HepG2 (cell line): ENCODE measurements around the gene NUBP2. TPM values are rescaled to one million over a fixed set of nuclear protein-coding genes. Genes with fewer than 3 reads are reported as not detected.
A peak's percentile ranks its signal among the peaks of the same experiment; 100 is the strongest.

Experiments
- ARNTL ChIP-seq: sonication (generic); formaldehyde crosslinking; IDR thresholded peaks from 2 replicates; pipeline ENCODE4 v1.4.0; 2020; ENCODE audit warnings: mild to moderate bottlenecking, missing genetic modification reagents
- EP300 ChIP-seq, 3 experiments: sonication (generic) in 1 of 3; formaldehyde crosslinking in 1 of 3; IDR thresholded peaks; 2 replicates each; pipeline versions ENCODE4 v1.5.1 to v1.6.1; 2011 to 2020; ENCODE audit warnings: low read depth in 2 of 3, low read length in 2 of 3, borderline replicate concordance in 1 of 3, improper control_type of control experiment in 1 of 3, mild to moderate bottlenecking in 1 of 3, missing genetic modification reagents in 1 of 3, moderate library complexity in 1 of 3
- ERF ChIP-seq: IDR thresholded peaks from 2 replicates; pipeline ENCODE4 v1.6.1; 2018; ENCODE audit warnings: missing biosample characterization, missing genetic modification reagents
- HNF4A ChIP-seq: sonication (generic); formaldehyde crosslinking; IDR thresholded peaks from 2 replicates; pipeline ENCODE4 v1.4.0; 2020; ENCODE audit warnings: missing genetic modification reagents
- MAZ ChIP-seq, 2 experiments: sonication (generic) in 1 of 2; formaldehyde crosslinking in 1 of 2; IDR thresholded peaks; 2 replicates each; pipeline versions ENCODE4 v1.5.0 to v1.6.1; 2012 to 2020; ENCODE audit warnings: low read depth in 2 of 2, mild to moderate bottlenecking in 2 of 2, borderline replicate concordance in 1 of 2, improper control_type of control experiment in 1 of 2, low read length in 1 of 2, missing genetic modification reagents in 1 of 2, moderate library complexity in 1 of 2
- NFAT5 ChIP-seq: sonication (generic); formaldehyde crosslinking; IDR thresholded peaks from 2 replicates; pipeline ENCODE4 v1.4.0; 2020; ENCODE audit warnings: missing genetic modification reagents
- NFKB2 ChIP-seq: sonication (generic); formaldehyde crosslinking; IDR thresholded peaks from 2 replicates; pipeline ENCODE4 v1.4.0; 2020; ENCODE audit warnings: missing genetic modification reagents, borderline replicate concordance
- PRPF4 ChIP-seq: fragments of 200-400 bp; formaldehyde crosslinking; IDR thresholded peaks from 2 replicates; pipeline ENCODE4 v1.6.1; 2016; ENCODE audit warnings: low read length, low read depth; ENCODE audit not compliant: poor library complexity, severe bottlenecking
- REPIN1 ChIP-seq: sonication (generic); formaldehyde crosslinking; IDR thresholded peaks from 2 replicates; pipeline ENCODE4 v1.8.0; 2022; ENCODE audit warnings: missing genetic modification reagents, low read depth, mild to moderate bottlenecking, borderline replicate concordance
- ZBTB42 ChIP-seq: sonication (generic); formaldehyde crosslinking; IDR thresholded peaks from 2 replicates; pipeline ENCODE4 v1.5.0; 2020; ENCODE audit warnings: mild to moderate bottlenecking, missing genetic modification reagents
- ZBTB46 ChIP-seq: sonication (generic); formaldehyde crosslinking; IDR thresholded peaks from 2 replicates; pipeline ENCODE4 v1.4.0; 2020; ENCODE audit warnings: mild to moderate bottlenecking, missing genetic modification reagents, borderline replicate concordance
- ZNF264 ChIP-seq: sonication (generic); formaldehyde crosslinking; IDR thresholded peaks from 2 replicates; pipeline ENCODE4 v1.4.0; 2020; ENCODE audit warnings: missing genetic modification reagents
- ZNF33B ChIP-seq: sonication (generic); formaldehyde crosslinking; IDR thresholded peaks from 2 replicates; pipeline ENCODE4 v1.5.1; 2020; ENCODE audit warnings: mild to moderate bottlenecking, missing genetic modification reagents
- ZNF598 ChIP-seq: sonication (generic); formaldehyde crosslinking; IDR thresholded peaks from 2 replicates; pipeline ENCODE4 v1.5.1; 2020; ENCODE audit warnings: mild to moderate bottlenecking, missing genetic modification reagents, borderline replicate concordance
- ZNF605 ChIP-seq: sonication (generic); formaldehyde crosslinking; IDR thresholded peaks from 2 replicates; pipeline ENCODE4 v1.8.0; 2022; ENCODE audit warnings: mild to moderate bottlenecking, missing genetic modification reagents
- ZNF614 ChIP-seq: IDR thresholded peaks from 2 replicates; pipeline ENCODE4 v1.6.1; 2018; ENCODE audit warnings: missing biosample characterization, missing genetic modification reagents, inconsistent platforms, borderline replicate concordance
- polyA plus RNA-seq, 8 experiments: library from polyadenylated mRNA; depleted of rRNA in 3 of 8; stranded (reverse) in 7 of 8; unstranded in 1 of 8; fragments of >200 nt; fragmentation: Illumina TruSeq in 4 of 8; extraction: Trizol in 4 of 8; gene quantifications; 2 replicates each; pipeline versions ENCODE4 v1.2.1 to v1.2.3, GENCODE V29; 2011 to 2016; ENCODE audit warnings: low read depth in 4 of 8, missing spikeins in 1 of 8, mixed read lengths in 1 of 8; ENCODE audit not compliant: insufficient read depth in 1 of 8
- total RNA-seq, 5 experiments: library from RNA; depleted of rRNA; stranded (reverse); fragments of >200 nt; fragmentation: Illumina TruSeq; extraction: Trizol; gene quantifications; 2 replicates each; pipeline ENCODE4 v1.2.3, GENCODE V29; 2016; ENCODE audit warnings: low read depth in 1 of 5
- TF ChIP-seq, protein P1 (sequence below): sonication (generic); formaldehyde crosslinking; IDR thresholded peaks from 2 replicates; pipeline ENCODE4 v1.5.1; 2020; ENCODE audit warnings: mild to moderate bottlenecking, missing genetic modification reagents, borderline replicate concordance
- TF ChIP-seq, protein P2 (sequence below): IDR thresholded peaks from 2 replicates; pipeline ENCODE4 v1.6.1; 2016; ENCODE audit warnings: missing genetic modification reagents, missing compliant biosample characterization

The NUBP2 gene
- total and polyA plus RNA-seq, 2 of the 13 experiments (the other 11 are each of a cell fraction or from before 2014, with no cell fraction given): 25.7 to 61.5 TPM

DNA sequence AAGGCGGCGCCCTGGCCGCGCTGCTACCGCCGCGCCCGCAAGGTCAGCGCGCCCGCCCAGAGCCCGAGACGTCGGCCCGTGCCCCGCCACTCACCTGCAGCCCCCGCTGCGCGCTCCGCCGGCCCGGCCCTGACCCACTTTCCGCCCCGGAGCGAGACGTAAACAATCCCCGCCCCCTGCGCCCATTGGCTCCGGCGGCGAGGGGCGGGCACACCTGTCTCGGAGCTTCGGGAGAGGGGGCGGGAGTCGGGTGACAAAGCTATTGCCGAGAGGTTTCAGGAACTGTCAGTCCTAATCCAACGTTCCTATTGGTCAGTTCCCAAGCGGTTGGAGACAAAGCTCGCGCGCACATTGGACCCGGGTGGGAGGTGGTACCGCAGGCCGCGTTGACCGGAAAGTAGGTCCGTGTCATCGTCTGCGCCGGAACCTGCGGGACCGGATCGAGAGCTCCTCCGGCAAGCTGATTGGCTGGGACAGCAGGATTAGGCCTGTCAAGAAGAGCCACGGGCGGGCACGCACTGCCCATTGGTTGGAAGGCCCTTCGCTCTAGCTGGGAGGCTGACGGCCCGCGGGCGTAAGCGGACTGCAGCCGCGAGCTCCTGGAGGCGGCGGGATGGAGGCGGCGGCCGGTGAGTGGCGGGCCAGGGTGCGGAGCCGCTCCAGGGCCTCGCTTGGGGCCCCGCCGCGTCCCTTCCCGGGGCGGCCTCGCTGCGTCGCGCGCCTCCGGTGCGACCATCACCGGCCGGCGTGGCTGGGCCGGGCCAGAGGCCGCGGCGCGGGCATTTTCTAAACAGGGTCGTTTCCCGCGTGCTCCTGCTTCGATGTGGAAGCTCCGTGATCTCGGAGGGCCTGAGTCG lies at the start of gene NUBP2, which contains the start of gene SPSB3 (continued):
- TF ChIP-seq PRPF4 (no peak), EP300 (IDR thresholded peaks at IDR 0.05; ENCODE audit: low read depth in 2 of 2, low read length in 2 of 2) (no peak), EP300 (CRISPR knock-in tag; IDR thresholded peaks at IDR 0.05; ENCODE audit: borderline replicate concordance) (no peak), NFAT5 (no peak), ZBTB46 (CRISPR knock-in tag) (no peak), ZNF605 (CRISPR knock-in tag) (no peak), ZNF598 (CRISPR knock-in tag) (no peak), ZNF33B (CRISPR knock-in tag) (no peak), HNF4A (CRISPR knock-in tag) (no peak), ZNF614 (CRISPR knock-in tag) (peak; percentile 60; the same call in 1 of the 2 replicates), REPIN1 (peak; percentile 48; the same call in 1 of the 2 replicates), NFKB2 (no peak; the same call in 1 of the 2 replicates), ZBTB42 (CRISPR knock-in tag) (no peak), MAZ (IDR thresholded peaks at IDR 0.05; ENCODE audit: borderline replicate concordance, low read depth, low read length) (peak; percentile 74; the same call in 1 of the 2 replicates), MAZ (CRISPR knock-in tag; IDR thresholded peaks at IDR 0.05; ENCODE audit: low read depth) (peak; percentile 80), ZNF264 (no peak), ARNTL (CRISPR knock-in tag) (no peak), ERF (CRISPR knock-in tag) (0 out of 2 replicates have a peak, but pooled peaks have one; percentile 20)
- TF ChIP-seq, protein P1, sequence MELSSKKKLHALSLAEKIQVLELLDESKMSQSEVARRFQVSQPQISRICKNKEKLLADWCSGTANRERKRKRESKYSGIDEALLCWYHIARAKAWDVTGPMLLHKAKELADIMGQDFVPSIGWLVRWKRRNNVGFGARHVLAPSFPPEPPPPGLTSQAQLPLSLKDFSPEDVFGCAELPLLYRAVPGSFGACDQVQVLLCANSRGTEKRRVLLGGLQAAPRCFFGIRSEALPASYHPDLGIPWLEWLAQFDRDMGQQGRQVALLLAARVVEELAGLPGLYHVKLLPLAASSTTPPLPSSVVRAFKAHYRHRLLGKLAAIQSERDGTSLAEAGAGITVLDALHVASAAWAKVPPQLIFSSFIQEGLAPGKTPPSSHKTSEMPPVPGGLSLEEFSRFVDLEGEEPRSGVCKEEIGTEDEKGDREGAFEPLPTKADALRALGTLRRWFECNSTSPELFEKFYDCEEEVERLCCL (CRISPR knock-in tag): no peak
- TF ChIP-seq, protein P2, sequence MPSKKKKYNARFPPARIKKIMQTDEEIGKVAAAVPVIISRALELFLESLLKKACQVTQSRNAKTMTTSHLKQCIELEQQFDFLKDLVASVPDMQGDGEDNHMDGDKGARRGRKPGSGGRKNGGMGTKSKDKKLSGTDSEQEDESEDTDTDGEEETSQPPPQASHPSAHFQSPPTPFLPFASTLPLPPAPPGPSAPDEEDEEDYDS: peak; percentile 70; the same call in 1 of the 2 replicates
